GM19395 (cell line): ENCODE results near the gene ITPRID1.
"Not testable (repeated sequence)": the region's sequence is repeated elsewhere in the genome, so short reads cannot be mapped to it uniquely, and the experiment has no call there.

Source experiments
- ATAC-seq: cut with Tn5 transposase; IDR thresholded peaks from one replicate; pipeline ENCODE4 v1.9.1; 2021; ENCODE audit warnings: mild to moderate bottlenecking, moderate library complexity; ENCODE audit not compliant: unreplicated experiment

The ITPRID1 gene

GRCh38 chr7:31516680-31517502 is 3.0 kb downstream of the ITPRID1 start:
- no peak for ATAC-seq

- no peak for ATAC-seq
These were observed 3.6 kb downstream of the ITPRID1 start for GRCh38 chr7:31517513-31517912.

- no peak for ATAC-seq
These were observed 4.9 kb downstream of the ITPRID1 start for GRCh38 chr7:31518766-31519165.

- no peak for ATAC-seq
These were observed 7.6 kb downstream of the ITPRID1 start for GRCh38 chr7:31521336-31522010.

GRCh38 chr7:31526864-31527263 is 13.0 kb downstream of the ITPRID1 start:
- ATAC-seq = no peak

- ATAC-seq = no peak
These were observed 15.2 kb downstream of the ITPRID1 start for GRCh38 chr7:31529103-31529502.

- ATAC-seq = not testable (repeated sequence)
These were observed 26.8 kb downstream of the ITPRID1 start for GRCh38 chr7:31540651-31541185.

- ATAC-seq = no peak
These were observed 31.7 kb downstream of the ITPRID1 start for GRCh38 chr7:31545549-31545948.

GRCh38 chr7:31549611-31550010 is 35.7 kb downstream of the ITPRID1 start:
- no peak for ATAC-seq

GRCh38 chr7:31550432-31550831 is 36.5 kb downstream of the ITPRID1 start:
- ATAC-seq = no peak

- no peak for ATAC-seq
These were observed 39.8 kb downstream of the ITPRID1 start for GRCh38 chr7:31553661-31554081.

- ATAC-seq = no peak
These were observed 48.1 kb downstream of the ITPRID1 start for GRCh38 chr7:31562002-31562401.

- no peak for ATAC-seq
These were observed 49.6 kb downstream of the ITPRID1 start for GRCh38 chr7:31563522-31563921.

GRCh38 chr7:31563951-31564350 is 50.1 kb downstream of the ITPRID1 start:
- ATAC-seq = no peak

- ATAC-seq = no peak
These were observed 50.8 kb downstream of the ITPRID1 start for GRCh38 chr7:31564661-31565060.

GRCh38 chr7:31569528-31569927 is 55.6 kb downstream of the ITPRID1 start:
- no peak for ATAC-seq

GRCh38 chr7:31583526-31583925 is 69.6 kb downstream of the ITPRID1 start:
- ATAC-seq = no peak

GRCh38 chr7:31583942-31584341 is 70.1 kb downstream of the ITPRID1 start:
- no peak for ATAC-seq

- ATAC-seq = no peak
These were observed 81.5 kb downstream of the ITPRID1 start for GRCh38 chr7:31595390-31595789.

GRCh38 chr7:31602041-31602625 is 88.2 kb downstream of the ITPRID1 start:
- no peak for ATAC-seq

GRCh38 chr7:31603046-31603445 is 89.2 kb downstream of the ITPRID1 start:
- ATAC-seq = no peak

GRCh38 chr7:31613604-31614003 is 99.7 kb downstream of the ITPRID1 start:
- ATAC-seq = no peak
